ENCODE results near the gene DCDC1. TPM values are rescaled to one million over a fixed set of nuclear protein-coding genes. Genes with fewer than 3 reads are reported as not detected.

Gene DCDC1
- total RNA-seq, 2 experiments from 2014 or later: not detected

GRCh38 chr11:31019786-31020185 lies 349.8 kb downstream of the DCDC1 start:
- CTCF ChIA-PET: no interaction called here
- H3K27ac Mint-ChIP-seq: no peak overlapping the region
- no peak for DNase-seq
- no peaks in the 10 kb centered on the region for H3K4me1 Mint-ChIP-seq
- H3K4me3 Mint-ChIP-seq: no peak overlapping the region
- H3K9me3 Mint-ChIP-seq: no peaks in the 10 kb centered on the region
- POLR2A ChIA-PET: no interaction called here
- no peaks in the 10 kb centered on the region for H3K36me3 Mint-ChIP-seq (ENCODE audit: low read depth)
- H3K27me3 Mint-ChIP-seq: no peaks in the 10 kb centered on the region

DNA sequence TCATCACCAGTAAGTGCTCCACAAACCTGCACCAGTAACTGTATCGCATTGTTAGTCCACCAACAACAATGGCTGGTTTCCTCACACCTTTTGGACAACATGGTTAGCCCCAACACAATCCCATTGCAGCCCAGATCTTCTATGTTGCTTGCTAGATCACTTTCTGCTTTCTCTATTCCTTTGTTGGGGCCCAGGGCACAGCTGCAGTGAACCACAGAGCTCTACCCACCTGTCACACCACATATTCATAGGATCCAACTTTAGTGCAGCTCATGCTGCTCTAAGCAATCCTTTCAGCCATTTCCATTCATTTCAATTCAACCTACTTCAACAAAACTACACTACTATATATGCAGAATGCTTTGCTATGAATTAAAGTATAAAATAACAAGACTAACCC lies 364.3 kb downstream of the DCDC1 start:
- POLR2A ChIA-PET: no interaction called here
- H3K9me3 Mint-ChIP-seq: no peaks in the 10 kb centered on the region
- DNase-seq: no peak
- no peaks in the 10 kb centered on the region for H3K4me1 Mint-ChIP-seq
- H3K27ac Mint-ChIP-seq: no peak overlapping the region
- no peaks in the 10 kb centered on the region for H3K27me3 Mint-ChIP-seq
- H3K4me3 Mint-ChIP-seq: no peak overlapping the region
- no peaks in the 10 kb centered on the region for H3K36me3 Mint-ChIP-seq (ENCODE audit: low read depth)
- CTCF ChIA-PET: no interaction called here

- ChIA-PET CTCF (no interaction called here), POLR2A (no interaction called here)
- H3K36me3 Mint-ChIP-seq (ENCODE audit: low read depth): no peaks in the 10 kb centered on the region
- H3K4me1 Mint-ChIP-seq: no peaks in the 10 kb centered on the region
- DNase-seq: no peak
- no peak overlapping the region for H3K27ac Mint-ChIP-seq
- no peak overlapping the region for H3K4me3 Mint-ChIP-seq
- no peaks in the 10 kb centered on the region for H3K9me3 Mint-ChIP-seq
- no peaks in the 10 kb centered on the region for H3K27me3 Mint-ChIP-seq
Measured at GRCh38 chr11:31001427-31001826, 368.1 kb downstream of the DCDC1 start.

DNA sequence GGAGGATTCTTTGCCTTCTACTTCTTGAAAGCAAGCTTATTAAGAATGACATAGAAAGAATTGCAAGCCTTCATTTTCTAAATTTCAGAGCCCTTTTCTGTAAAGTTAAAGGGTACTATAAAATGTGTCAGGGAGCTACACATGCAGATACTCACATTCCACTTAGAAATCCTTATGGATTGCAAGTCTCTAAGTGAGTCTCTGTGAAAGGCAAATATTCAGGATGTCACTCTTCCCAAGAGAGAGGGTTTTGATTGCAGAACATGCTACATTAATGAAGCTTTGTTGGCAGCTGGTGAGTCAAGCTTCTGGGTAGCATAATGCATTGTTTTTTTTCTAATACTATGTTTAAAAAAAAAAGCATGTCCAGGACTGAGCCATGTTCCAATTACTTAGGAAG lies 369.2 kb downstream of the DCDC1 start:
- no peaks in the 10 kb centered on the region for H3K4me1 Mint-ChIP-seq
- H3K4me3 Mint-ChIP-seq: no peak overlapping the region
- H3K9me3 Mint-ChIP-seq: no peaks in the 10 kb centered on the region
- H3K36me3 Mint-ChIP-seq (ENCODE audit: low read depth): no peaks in the 10 kb centered on the region
- no peak overlapping the region for H3K27ac Mint-ChIP-seq
- ChIA-PET POLR2A (no interaction called here), CTCF (no interaction called here)
- no peaks in the 10 kb centered on the region for H3K27me3 Mint-ChIP-seq
- DNase-seq: no peak

DNA sequence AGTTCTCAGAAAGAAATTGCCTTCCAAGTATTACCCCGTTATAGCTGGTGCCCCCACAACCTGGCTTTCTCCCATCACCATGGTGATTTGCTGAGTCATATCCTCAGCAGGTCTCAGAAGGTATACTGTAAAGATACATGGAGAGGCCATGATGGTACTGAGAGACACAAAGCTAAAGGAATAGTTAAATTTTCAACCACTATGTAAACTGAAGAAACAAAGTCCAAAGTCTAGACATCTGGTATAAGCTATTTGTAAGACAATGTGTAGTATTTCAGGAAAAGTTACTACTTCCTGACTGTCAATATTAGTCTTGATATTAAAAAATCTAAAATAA lies 377.1 kb downstream of the DCDC1 start:
- ChIA-PET CTCF (no interaction called here), POLR2A (no interaction called here)
- Mint-ChIP-seq H3K27me3 (no peaks in the 10 kb centered on the region), H3K27ac (no peak overlapping the region), H3K4me3 (no peak overlapping the region), H3K4me1 (peaks cover 7% of the 10 kb centered on the region), H3K36me3 (ENCODE audit: low read depth) (no peaks in the 10 kb centered on the region), H3K9me3 (peaks cover 5% of the 10 kb centered on the region)
- DNase-seq: no peak

GRCh38 chr11:30991802-30992512 lies 377.6 kb downstream of the DCDC1 start:
- Mint-ChIP-seq H3K36me3 (ENCODE audit: low read depth) (no peaks in the 10 kb centered on the region), H3K27ac (no peak overlapping the region), H3K9me3 (peaks cover 5% of the 10 kb centered on the region), H3K27me3 (no peaks in the 10 kb centered on the region), H3K4me1 (peaks cover 7% of the 10 kb centered on the region), H3K4me3 (no peak overlapping the region)
- CTCF ChIA-PET: no interaction called here
- DNase-seq: no peak
- POLR2A ChIA-PET: no interaction called here

GRCh38 chr11:30991376-30991775 lies 378.2 kb downstream of the DCDC1 start:
- ChIA-PET POLR2A (no interaction called here), CTCF (no interaction called here)
- no peaks in the 10 kb centered on the region for H3K36me3 Mint-ChIP-seq (ENCODE audit: low read depth)
- H3K4me1 Mint-ChIP-seq: peaks cover 7% of the 10 kb centered on the region
- H3K9me3 Mint-ChIP-seq: peaks cover 5% of the 10 kb centered on the region
- H3K27me3 Mint-ChIP-seq: no peaks in the 10 kb centered on the region
- no peak overlapping the region for H3K27ac Mint-ChIP-seq
- H3K4me3 Mint-ChIP-seq: no peak overlapping the region
- no peak for DNase-seq

GRCh38 chr11:30990625-30991296 lies 378.8 kb downstream of the DCDC1 start:
- ChIA-PET POLR2A (no interaction called here), CTCF (no interaction called here)
- Mint-ChIP-seq H3K27ac (no peak overlapping the region), H3K9me3 (peaks cover 8% of the 10 kb centered on the region), H3K36me3 (ENCODE audit: low read depth) (no peaks in the 10 kb centered on the region), H3K4me1 (peaks cover 7% of the 10 kb centered on the region), H3K4me3 (no peak overlapping the region), H3K27me3 (no peaks in the 10 kb centered on the region)
- DNase-seq: no peak

DNA sequence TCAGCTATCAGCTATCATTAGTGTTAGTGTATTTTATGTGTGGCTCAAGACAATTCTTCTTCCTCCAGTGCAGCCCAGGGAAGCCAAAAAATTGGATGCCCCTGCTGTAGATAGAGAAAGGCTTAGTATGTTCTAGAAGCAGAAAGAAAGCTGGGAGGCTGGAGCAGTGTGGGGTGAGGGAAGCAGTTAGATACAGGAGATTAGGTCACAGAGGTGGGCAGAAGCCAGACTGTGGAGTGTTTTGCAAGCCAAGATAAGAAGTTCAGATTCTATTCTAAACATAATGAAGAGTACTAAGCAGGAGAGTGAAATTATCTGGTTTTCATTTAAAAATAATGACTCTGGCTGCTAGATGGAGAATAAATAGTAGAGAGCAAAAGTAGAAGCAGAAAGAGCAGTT lies 381.7 kb downstream of the DCDC1 start:
- Mint-ChIP-seq H3K27ac (no peak overlapping the region), H3K9me3 (peaks cover 8% of the 10 kb centered on the region), H3K36me3 (ENCODE audit: low read depth) (no peaks in the 10 kb centered on the region), H3K4me3 (no peak overlapping the region), H3K27me3 (no peaks in the 10 kb centered on the region), H3K4me1 (peaks cover 7% of the 10 kb centered on the region)
- DNase-seq: no peak
- CTCF ChIA-PET: no interaction called here
- POLR2A ChIA-PET: no interaction called here

- no peak for DNase-seq
- Mint-ChIP-seq H3K36me3 (ENCODE audit: low read depth) (no peaks in the 10 kb centered on the region), H3K4me3 (no peak overlapping the region), H3K4me1 (no peaks in the 10 kb centered on the region), H3K27ac (no peak overlapping the region), H3K27me3 (no peaks in the 10 kb centered on the region), H3K9me3 (peaks cover 8% of the 10 kb centered on the region)
- CTCF ChIA-PET: no interaction called here
- POLR2A ChIA-PET: no interaction called here
Measured at GRCh38 chr11:30985536-30985935, 384.0 kb downstream of the DCDC1 start.

GRCh38 chr11:30984827-30985226 lies 384.7 kb downstream of the DCDC1 start:
- DNase-seq: no peak
- Mint-ChIP-seq H3K27me3 (no peaks in the 10 kb centered on the region), H3K4me3 (no peak overlapping the region), H3K27ac (no peak overlapping the region), H3K9me3 (peaks cover 8% of the 10 kb centered on the region), H3K4me1 (no peaks in the 10 kb centered on the region), H3K36me3 (ENCODE audit: low read depth) (no peaks in the 10 kb centered on the region)
- ChIA-PET POLR2A (no interaction called here), CTCF (no interaction called here)

DNA sequence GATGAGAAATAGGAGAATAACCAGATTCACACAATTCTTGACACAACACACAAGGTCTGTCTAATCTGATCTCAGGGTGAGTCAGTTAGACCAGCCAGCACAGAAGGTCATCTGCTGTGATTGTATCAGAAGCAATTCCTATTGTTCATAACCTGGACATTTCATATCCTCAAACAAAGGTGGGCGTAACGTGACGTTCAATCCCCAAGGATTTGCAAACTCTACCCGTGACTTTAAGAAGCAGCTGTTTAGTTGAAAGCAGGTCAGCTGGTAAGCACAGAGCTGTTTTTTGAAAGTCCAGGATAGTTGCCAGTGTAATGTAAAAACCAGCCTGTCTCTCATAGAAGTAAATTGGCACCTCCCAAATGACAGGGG lies 385.1 kb downstream of the DCDC1 start:
- Mint-ChIP-seq H3K4me1 (no peaks in the 10 kb centered on the region), H3K9me3 (peaks cover 8% of the 10 kb centered on the region), H3K4me3 (no peak overlapping the region), H3K27me3 (no peaks in the 10 kb centered on the region), H3K36me3 (ENCODE audit: low read depth) (no peaks in the 10 kb centered on the region), H3K27ac (no peak overlapping the region)
- no peak for DNase-seq
- CTCF ChIA-PET: no interaction called here
- POLR2A ChIA-PET: no interaction called here

DNA sequence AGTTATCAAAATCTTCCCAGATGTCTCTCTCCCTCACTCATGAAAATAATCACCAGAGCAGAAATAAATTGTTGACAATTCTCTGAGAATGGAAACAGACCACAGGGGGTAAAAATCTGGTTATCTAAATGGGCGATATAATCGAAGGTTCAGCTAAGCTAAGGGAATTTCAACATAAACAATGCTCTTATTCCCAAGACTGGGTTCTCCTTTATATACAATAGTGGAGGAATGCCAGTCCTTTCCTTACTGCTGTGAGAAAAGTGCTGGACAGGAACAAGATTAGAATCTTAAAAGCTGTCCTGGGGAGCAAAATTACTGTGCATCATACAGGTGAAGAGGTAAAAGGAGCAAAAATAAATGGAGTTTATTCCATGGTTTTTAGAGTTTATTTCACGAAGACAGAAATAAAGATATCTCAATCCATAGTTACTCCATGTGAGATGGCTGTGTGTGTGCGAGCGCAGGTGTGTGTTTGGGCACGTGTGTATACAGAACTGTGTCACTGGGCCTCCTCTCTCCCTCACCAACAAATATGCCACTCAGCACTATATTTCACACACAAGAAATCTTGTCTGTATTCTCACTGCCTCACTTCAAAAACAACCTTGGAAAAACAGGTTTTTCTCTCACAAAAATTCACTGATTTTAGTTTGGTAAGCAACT lies 385.6 kb downstream of the DCDC1 start:
- ChIA-PET POLR2A (interaction anchor here (0.6 kb wide), 1 partner anchor 127 kb away, joined by 3 read pairs; no protein-coding TSS in a partner anchor), CTCF (no interaction called here)
- no peaks in the 10 kb centered on the region for H3K36me3 Mint-ChIP-seq (ENCODE audit: low read depth)
- no peak overlapping the region for H3K4me3 Mint-ChIP-seq
- H3K9me3 Mint-ChIP-seq: peaks cover 8% of the 10 kb centered on the region
- no peak overlapping the region for H3K27ac Mint-ChIP-seq
- DNase-seq: no peak
- H3K27me3 Mint-ChIP-seq: no peaks in the 10 kb centered on the region
- H3K4me1 Mint-ChIP-seq: no peaks in the 10 kb centered on the region

DNA sequence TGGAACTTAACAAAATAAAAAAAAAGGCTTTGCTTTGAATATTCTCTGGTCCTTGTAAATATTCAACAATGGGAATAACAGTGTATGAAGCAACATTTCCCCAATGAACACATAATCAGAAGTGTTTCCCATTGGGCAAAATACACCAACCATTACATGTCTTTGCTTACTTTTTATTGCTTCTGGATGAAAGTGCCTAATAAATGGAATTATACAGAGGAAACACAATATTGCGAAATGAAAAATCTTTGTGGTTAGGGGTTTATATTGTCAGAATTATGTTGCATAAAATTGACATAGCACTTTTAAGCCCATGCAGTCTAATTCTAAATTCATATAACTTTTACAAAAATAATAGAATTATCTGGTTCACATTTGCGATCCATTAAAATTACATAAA lies 386.4 kb downstream of the DCDC1 start:
- Mint-ChIP-seq H3K27ac (no peak overlapping the region), H3K9me3 (peaks cover 7% of the 10 kb centered on the region), H3K4me3 (no peak overlapping the region), H3K36me3 (ENCODE audit: low read depth) (no peaks in the 10 kb centered on the region), H3K4me1 (no peaks in the 10 kb centered on the region), H3K27me3 (no peaks in the 10 kb centered on the region)
- POLR2A ChIA-PET: interaction anchor here (0.6 kb wide), 1 partner anchor 128 kb away, joined by 3 read pairs; no protein-coding TSS in a partner anchor
- no peak for DNase-seq
- CTCF ChIA-PET: no interaction called here
